HG03520 (cell line): ENCODE results near the gene LYPD4.
"Not testable (repeated sequence)": the region's sequence is repeated elsewhere in the genome, so short reads cannot be mapped to it uniquely, and the experiment has no call there.

Experiments
- ATAC-seq: cut with Tn5 transposase; IDR thresholded peaks from one replicate; pipeline ENCODE4 v1.9.1; 2021; ENCODE audit warnings: mild to moderate bottlenecking, moderate library complexity; ENCODE audit not compliant: unreplicated experiment

LYPD4 gene

GRCh38 chr19:41802770-41803169 is 41.7 kb downstream of the LYPD4 start:
- ATAC-seq, result no peak

DNA sequence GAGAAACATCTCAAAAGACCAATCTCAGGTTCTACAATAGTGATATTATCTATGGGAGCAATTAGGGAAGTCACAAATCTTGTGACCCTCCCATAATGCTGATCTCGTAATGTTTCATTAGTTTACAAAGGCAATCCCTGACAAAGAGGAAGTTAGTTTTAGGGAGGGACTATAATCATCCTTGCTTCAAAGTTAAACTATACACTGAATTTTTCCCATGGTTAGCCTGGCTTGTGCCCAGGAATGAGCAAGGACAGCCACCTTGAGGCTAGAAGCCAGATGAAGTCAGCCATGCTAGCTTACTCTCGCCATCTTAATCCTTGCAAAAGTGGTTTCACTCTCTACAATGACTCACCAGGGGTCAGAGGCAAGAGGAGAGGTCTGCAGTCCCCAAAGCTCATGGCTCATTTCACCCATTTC is 42.7 kb downstream of the LYPD4 start:
- no peak for ATAC-seq

DNA sequence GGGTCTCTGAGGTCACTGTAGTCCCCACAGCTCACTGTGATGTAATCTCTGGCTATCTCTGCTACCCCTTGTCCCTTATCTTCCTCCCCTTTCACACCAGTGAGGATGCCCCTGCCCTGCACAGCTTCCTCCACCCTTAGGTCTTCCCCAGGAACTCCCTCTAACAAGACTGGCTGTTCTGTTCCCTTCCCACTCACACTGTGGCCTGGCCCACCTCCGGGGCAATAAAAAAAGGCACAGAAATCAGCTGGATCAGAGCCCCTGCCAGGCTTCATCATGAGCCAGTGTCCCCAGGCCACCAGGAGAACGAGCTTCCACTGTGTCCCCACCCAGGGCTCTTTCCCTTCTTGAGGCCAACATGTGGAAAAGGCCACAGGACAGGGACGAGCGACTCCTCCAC is 43.5 kb downstream of the LYPD4 start:
- ATAC-seq, result no peak

- ATAC-seq, result no peak
These were observed 45.0 kb downstream of the LYPD4 start for GRCh38 chr19:41799444-41800000.

- ATAC-seq, result no peak
These were observed 47.6 kb downstream of the LYPD4 start for GRCh38 chr19:41796901-41797300.

GRCh38 chr19:41796362-41796761 is 48.1 kb downstream of the LYPD4 start, which contains the start of gene CEACAM3:
Gene CEACAM3 (plus strand): TSS chr19:41796587. CDS start chr19:41796678, 91 bp downstream.
- no peak for ATAC-seq

DNA sequence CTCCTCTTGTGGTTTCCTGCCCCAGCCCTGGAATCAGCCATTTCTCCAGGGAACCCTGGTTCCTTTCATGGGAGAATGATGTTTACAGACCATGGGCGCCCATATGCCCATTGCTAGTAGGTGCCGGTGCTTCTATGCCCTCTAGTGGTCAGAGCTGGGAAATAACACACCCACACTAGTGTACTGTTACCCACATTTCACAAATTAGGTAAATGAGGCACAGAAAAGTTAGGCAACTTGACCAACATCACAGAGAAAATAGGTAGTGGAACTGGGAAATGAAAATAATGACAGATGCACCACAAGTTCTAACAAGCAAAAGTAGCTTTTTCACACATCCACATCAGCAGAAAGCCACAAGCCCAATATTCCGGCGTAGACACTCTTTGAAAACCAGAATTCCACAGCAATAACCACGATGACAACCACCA is 49.4 kb downstream of the LYPD4 start:
- no peak for ATAC-seq

GRCh38 chr19:41793414-41793727 is 51.1 kb downstream of the LYPD4 start:
- no peak for ATAC-seq

DNA sequence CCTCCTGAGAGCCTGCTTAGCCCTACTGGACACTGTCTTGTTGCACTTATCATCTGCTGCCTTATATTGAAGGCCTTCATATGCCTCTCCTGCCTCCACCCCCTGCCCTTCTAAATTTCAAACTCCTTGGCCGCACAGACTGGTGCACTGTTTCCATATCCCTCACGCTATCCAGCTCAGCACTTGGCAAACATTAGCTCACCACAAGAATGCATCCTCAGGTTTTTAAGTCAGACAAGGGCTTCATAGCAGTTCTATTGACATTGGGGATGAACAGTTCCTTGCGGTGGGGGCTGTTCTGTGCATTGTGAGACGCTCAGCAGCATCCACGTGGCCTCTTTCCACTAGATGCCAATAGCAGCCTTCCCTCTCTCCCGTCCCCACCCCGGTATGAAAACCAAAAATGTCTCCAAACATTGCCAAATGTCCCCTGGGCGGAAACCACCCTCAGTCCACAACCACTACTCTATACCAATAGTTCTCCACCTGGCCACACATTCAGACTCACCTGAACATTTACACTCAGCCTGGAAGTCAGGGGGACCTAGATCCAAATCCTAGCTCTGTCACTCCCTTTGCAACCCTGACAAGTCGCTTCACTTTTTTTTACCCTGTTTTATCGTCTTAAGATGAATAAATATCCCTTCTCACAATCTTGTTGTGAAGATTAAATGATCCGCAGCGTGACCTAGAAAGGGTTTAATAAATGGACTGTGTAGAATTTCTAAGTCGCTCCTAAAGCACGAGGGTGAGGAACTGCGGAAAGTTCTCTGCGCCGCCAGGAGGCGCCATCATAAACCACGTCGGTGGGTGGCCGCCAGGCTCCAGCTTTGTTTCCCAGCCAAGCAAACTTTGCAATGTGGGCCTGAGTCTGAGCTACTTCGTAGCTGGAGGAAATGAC is 51.7 kb downstream of the LYPD4 start:
- no peak for ATAC-seq

DNA sequence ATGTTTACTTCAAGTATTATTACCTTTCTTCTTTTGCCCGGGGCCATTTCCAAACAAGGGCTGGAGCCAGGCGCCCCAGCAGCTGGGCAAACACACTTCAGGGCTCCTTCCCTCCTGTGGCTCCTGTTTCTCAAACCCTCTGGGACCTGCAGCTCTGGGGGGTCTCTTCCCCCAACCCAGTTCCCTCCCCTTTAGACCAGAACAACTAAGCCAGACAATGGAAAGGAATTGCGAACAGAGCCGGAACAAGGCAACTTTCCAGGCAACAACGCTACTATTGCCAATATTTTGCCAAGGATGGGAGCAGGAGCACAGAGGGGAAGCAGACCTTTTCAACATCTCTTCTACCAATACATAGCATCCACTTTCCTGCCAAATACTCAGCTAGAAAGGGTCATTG is 55.4 kb downstream of the LYPD4 start:
- not testable (repeated sequence) for ATAC-seq

GRCh38 chr19:41788518-41788917 is 56.0 kb downstream of the LYPD4 start:
- ATAC-seq, result not testable (repeated sequence)
